ENCODE measurements around the gene CRAMP1.

CRAMP1 gene

GRCh38 chr16:1639282-1639681 lies 27.1 kb downstream of the CRAMP1 start:
- H3K27ac ChIP-seq (replicated peaks): no peak overlapping the region
- H3K4me3 ChIP-seq (replicated peaks; ENCODE audit: insufficient read depth, low read length): no peak overlapping the region
- no peaks in the 10 kb centered on the region for H3K27me3 ChIP-seq (ENCODE audit: insufficient read depth, poor library complexity, severe bottlenecking)
- TF ChIP-seq SPI1 (IDR thresholded peaks at IDR 0.05; ENCODE audit: borderline replicate concordance, low read depth) (no peak), POLR2AphosphoS5 (IDR thresholded peaks at IDR 0.05; ENCODE audit: low read depth) (no peak), GABPA (IDR thresholded peaks at IDR 0.05; ENCODE audit: low read depth) (no peak)
- TF ChIP-seq, protein P1, sequence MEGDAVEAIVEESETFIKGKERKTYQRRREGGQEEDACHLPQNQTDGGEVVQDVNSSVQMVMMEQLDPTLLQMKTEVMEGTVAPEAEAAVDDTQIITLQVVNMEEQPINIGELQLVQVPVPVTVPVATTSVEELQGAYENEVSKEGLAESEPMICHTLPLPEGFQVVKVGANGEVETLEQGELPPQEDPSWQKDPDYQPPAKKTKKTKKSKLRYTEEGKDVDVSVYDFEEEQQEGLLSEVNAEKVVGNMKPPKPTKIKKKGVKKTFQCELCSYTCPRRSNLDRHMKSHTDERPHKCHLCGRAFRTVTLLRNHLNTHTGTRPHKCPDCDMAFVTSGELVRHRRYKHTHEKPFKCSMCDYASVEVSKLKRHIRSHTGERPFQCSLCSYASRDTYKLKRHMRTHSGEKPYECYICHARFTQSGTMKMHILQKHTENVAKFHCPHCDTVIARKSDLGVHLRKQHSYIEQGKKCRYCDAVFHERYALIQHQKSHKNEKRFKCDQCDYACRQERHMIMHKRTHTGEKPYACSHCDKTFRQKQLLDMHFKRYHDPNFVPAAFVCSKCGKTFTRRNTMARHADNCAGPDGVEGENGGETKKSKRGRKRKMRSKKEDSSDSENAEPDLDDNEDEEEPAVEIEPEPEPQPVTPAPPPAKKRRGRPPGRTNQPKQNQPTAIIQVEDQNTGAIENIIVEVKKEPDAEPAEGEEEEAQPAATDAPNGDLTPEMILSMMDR (IDR thresholded peaks at IDR 0.05; ENCODE audit: insufficient read depth, low read length): no peak
- TF ChIP-seq, protein P2, sequence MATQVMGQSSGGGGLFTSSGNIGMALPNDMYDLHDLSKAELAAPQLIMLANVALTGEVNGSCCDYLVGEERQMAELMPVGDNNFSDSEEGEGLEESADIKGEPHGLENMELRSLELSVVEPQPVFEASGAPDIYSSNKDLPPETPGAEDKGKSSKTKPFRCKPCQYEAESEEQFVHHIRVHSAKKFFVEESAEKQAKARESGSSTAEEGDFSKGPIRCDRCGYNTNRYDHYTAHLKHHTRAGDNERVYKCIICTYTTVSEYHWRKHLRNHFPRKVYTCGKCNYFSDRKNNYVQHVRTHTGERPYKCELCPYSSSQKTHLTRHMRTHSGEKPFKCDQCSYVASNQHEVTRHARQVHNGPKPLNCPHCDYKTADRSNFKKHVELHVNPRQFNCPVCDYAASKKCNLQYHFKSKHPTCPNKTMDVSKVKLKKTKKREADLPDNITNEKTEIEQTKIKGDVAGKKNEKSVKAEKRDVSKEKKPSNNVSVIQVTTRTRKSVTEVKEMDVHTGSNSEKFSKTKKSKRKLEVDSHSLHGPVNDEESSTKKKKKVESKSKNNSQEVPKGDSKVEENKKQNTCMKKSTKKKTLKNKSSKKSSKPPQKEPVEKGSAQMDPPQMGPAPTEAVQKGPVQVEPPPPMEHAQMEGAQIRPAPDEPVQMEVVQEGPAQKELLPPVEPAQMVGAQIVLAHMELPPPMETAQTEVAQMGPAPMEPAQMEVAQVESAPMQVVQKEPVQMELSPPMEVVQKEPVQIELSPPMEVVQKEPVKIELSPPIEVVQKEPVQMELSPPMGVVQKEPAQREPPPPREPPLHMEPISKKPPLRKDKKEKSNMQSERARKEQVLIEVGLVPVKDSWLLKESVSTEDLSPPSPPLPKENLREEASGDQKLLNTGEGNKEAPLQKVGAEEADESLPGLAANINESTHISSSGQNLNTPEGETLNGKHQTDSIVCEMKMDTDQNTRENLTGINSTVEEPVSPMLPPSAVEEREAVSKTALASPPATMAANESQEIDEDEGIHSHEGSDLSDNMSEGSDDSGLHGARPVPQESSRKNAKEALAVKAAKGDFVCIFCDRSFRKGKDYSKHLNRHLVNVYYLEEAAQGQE (IDR thresholded peaks at IDR 0.05; ENCODE audit: insufficient replicate concordance, low read depth): no peak
- no peak for DNase-seq (ENCODE audit: low read depth in 1 of 2, low spot score in 1 of 2)

DNA sequence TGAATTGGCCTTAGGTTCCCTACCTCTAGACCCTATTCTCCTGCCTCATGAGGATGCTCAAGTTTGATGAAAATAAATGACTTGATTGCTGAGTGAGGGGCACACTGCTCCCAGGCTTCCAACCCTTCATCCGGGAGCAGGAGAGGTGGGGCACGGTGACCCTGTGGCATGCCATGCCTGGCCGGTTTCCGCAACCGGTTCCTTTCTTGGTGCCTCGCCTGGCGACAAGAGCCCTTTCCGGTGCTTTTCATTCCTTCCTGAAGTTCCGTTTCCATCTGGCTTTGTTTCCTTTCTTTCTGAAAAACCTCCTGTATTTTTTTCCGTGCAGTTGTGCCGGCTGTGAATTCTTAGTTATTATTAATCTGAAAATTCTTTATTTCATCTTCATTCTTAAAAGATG lies 27.7 kb downstream of the CRAMP1 start:
- Histone ChIP-seq H3K27ac (replicated peaks) (no peak overlapping the region), H3K4me3 (replicated peaks; ENCODE audit: insufficient read depth, low read length) (no peak overlapping the region), H3K27me3 (ENCODE audit: insufficient read depth, poor library complexity, severe bottlenecking) (no peaks in the 10 kb centered on the region)
- no peak for TF ChIP-seq GABPA (IDR thresholded peaks at IDR 0.05; ENCODE audit: low read depth)
- TF ChIP-seq SPI1 (IDR thresholded peaks at IDR 0.05; ENCODE audit: borderline replicate concordance, low read depth): no peak
- TF ChIP-seq POLR2AphosphoS5 (IDR thresholded peaks at IDR 0.05; ENCODE audit: low read depth): no peak
- TF ChIP-seq, protein P2 (IDR thresholded peaks at IDR 0.05; ENCODE audit: insufficient replicate concordance, low read depth): no peak
- TF ChIP-seq, protein P1 (IDR thresholded peaks at IDR 0.05; ENCODE audit: insufficient read depth, low read length): no peak
- no peak for DNase-seq (ENCODE audit: low read depth in 1 of 2, low spot score in 1 of 2)

GRCh38 chr16:1640261-1640941 lies 28.2 kb downstream of the CRAMP1 start:
- no peaks in the 10 kb centered on the region for H3K27me3 ChIP-seq (ENCODE audit: insufficient read depth, poor library complexity, severe bottlenecking)
- no peak for DNase-seq (ENCODE audit: low read depth in 1 of 2, low spot score in 1 of 2)
- no peak overlapping the region for H3K4me3 ChIP-seq (replicated peaks; ENCODE audit: insufficient read depth, low read length)
- TF ChIP-seq POLR2AphosphoS5 (IDR thresholded peaks at IDR 0.05; ENCODE audit: low read depth) (no peak), GABPA (IDR thresholded peaks at IDR 0.05; ENCODE audit: low read depth) (no peak), SPI1 (IDR thresholded peaks at IDR 0.05; ENCODE audit: borderline replicate concordance, low read depth) (no peak)
- TF ChIP-seq, protein P1 (IDR thresholded peaks at IDR 0.05; ENCODE audit: insufficient read depth, low read length): no peak
- TF ChIP-seq, protein P2 (IDR thresholded peaks at IDR 0.05; ENCODE audit: insufficient replicate concordance, low read depth): no peak
- no peak overlapping the region for H3K27ac ChIP-seq (replicated peaks)

Data from HL-60 (cell line).